ENCODE data around the gene VWCE.
"Not testable (repeated sequence)": the region's sequence is repeated elsewhere in the genome, so short reads cannot be mapped to it uniquely, and the experiment has no call there.

The VWCE gene

DNA sequence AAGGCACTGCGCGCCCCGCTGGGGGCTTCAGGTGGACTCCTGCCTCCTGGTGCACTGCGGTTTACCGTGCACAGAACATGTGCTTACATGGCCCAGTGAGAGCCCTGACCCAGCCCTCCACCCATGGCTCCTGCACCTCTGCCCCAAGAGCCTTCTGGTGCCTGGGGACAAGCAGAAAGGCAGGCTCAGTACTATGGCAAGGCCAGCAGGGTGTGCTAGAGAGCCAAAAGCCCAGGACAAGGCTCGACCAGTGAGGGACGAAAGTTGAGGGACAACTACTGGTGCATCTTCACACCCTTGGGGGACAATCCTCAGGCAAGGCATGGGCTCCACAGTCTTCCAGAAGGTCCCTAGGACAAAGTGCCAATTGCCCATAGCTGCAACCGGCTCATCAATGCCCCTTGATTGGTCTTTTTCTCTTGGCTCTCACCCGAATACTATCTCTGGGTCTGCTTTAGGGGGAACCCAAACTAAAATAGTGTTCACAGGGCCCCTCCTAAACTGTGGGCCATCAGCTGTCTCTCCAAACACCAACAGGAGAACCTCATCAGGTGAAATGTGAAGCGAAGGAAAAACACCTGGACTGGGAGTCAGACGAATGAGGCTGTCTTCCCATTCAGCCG lies 40.6 kb downstream of the VWCE start:
- DNase-seq (ENCODE audit: low read depth in 2 of 2), result peak in 1 of 2 donors; percentile 40

DNA sequence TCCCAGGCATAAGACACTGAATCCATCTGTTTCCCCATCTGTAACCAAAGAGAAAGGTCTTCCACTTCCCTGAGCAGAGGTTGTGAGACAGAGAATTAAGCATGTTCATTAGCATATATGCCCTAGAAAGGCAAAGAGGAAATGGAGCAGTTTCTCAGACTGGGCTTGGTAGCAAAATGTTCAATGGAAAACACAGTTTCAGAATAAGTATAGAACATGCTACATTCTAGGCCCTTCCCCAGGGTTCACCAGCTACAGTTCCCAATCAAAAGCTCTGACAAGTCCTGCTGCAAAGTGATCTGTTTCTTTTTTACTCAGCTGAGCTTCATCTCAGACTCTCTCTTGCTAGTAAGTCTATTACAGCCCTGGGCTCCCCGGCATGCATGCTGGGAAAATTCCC lies 42.8 kb downstream of the VWCE start:
- DNase-seq (ENCODE audit: low read depth in 2 of 2), result not testable (repeated sequence)

DNA sequence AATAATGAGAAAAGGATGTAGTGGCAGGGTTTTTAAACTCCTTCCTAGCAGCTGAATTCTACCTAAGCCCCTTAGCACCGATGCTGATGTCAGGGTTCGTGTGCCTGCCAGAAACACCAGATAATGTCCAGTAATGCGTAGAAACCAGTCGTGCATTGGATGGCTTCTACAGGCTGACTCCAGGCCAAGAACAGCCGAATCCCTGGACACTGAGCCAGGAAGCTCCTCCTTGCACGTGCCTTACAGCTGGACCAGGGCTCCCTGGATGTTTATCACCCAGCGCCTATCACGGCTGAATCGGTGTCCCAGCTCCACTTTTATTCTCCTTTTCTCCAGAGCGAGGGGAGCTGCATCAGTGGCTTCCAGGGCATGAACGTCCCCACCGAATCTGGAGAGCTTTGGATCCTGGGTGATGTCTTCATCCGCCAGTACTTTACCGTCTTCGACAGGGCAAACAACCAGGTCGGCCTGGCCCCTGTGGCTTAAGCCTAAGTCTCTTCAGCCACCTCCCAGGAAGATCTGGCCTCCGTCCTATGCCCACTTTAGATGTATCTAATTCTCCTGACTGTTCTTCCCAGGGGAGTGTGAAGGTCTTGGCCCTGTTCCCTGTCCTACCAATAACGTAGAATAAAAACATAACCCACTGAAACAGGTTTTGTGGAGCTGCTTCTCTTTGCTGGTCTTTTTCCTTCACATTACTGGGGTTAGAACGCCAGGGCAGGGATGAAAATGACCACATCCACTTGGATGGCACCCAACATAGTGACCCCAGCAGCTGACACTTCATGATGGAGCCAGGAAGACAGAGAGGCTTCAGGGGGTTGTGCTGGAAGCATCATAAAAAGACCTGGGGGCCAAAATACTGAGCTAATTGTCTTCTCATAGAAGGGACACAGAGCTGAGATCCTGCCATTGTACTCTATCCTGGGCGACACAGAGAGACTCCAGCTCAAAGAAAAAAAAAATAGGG lies 44.0 kb downstream of the VWCE start:
- not testable (repeated sequence) for DNase-seq (ENCODE audit: low read depth in 2 of 2)

DNA sequence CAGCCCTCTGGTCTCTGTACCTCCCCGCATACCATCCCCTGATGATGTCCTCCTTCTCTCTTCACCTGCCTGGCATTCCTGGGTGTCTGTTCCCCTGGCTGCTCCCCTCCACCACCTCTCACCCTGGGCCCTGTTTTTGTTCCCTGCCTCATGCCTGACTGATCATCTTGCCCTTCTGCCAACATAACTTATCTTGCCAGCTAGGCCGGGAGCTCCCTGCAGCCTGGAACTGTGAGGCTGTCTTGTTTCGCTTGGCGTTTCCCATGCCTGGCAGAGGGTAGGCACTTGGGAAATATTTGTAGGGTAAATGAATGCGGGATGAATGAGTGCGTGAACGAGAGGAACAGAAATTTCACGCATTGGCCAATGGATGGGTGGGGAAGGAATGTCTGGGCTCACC lies 45.9 kb downstream of the VWCE start:
- not testable (repeated sequence) for DNase-seq (ENCODE audit: low read depth in 2 of 2)

DNA sequence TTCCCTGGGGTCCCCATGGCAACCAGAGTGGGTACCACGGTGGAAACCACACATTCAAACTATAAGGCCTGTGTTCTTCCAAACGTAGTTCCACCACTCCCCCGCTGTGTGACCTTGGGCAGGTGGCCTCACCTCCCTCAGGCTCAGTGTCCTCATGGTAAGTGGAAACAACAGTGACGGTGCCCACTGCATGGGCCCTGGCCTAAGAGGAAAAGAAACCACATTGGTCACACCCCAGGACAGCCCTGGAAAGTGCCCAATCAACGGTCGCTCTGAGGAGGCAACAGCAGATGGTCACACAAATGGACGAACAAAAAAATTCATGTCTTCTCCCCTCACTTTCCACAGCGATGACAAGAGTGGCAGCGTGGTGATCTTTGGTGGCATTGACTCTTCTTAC lies 47.0 kb downstream of the VWCE start:
- not testable (repeated sequence) for DNase-seq (ENCODE audit: low read depth in 2 of 2)

DNA sequence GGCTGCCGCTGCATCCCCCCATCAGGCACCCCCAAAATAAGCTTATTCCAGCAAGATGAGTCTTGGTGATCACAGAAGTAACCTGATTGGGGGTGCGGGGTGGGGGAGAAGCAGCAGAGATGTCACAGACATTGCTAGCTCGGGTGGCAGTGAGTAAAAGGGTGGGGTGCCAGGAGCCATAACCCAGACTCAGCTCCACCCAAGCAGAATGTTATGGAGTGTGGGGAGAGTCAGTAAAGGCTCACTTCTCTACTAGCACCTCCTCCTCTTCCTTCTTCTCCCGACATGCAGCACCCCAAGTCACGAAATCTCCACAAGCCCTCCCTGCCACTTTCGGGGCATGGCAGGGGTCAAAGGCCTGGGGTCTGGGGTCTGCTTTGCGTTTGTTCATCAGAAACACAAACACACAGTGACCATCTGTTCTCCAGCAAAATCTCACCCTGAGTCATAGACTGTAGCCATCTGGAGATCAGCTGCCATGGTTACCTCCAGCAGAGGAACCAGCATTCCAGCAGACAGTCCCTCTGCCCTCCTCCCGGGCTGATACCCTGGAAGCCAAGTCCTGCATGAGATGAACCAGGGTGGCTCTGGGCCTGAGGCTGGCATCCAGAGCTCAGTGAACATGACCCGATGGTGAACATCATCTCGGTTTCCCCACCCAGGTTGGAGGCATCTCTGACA lies 49.7 kb downstream of the VWCE start:
- DNase-seq (ENCODE audit: low read depth in 2 of 2), result not testable (repeated sequence)

DNA sequence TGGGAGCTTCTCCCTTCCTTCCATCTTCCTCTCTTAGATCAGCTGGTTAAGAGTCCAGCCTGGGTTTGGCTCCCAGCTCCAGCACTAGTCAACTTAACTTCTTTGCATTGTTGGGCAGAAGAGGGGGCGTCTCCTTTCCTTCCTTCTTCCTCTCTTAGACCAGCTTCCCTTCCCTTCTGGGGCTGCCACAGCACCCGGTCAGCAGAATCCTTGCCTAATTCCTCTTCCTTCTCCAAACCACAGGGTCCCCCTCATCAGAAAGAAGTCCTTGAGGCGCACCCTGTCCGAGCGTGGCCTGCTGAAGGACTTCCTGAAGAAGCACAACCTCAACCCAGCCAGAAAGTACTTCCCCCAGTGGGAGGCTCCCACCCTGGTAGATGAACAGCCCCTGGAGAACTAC lies 53.6 kb downstream of the VWCE start:
- not testable (repeated sequence) for DNase-seq (ENCODE audit: low read depth in 2 of 2)

DNA sequence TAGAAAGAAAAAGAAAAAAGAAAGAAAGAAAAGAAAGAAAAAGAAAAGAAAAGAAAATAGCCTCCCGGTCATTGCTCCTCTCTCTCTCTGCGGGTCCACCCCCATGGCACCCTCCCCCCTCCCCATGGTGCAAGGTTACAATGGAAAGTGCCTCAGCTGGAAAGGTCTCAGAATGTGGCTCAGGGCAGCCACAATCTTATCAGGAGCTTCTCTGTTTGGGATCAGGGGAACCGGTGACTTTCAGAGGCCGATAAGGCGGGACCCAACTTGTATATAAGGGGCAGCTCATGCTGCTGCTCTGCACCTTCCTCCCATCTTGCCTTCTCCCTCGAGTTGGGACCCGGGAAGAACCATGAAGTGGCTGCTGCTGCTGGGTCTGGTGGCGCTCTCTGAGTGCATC lies 54.2 kb downstream of the VWCE start, which contains the start of gene PGA5:
Gene PGA5, plus strand, starts transcription at position 301 of the 400 bp plus-strand sequence. Its CDS starts 52 bp downstream, at position 353.
- not testable (repeated sequence) for DNase-seq (ENCODE audit: low read depth in 2 of 2)

DNA sequence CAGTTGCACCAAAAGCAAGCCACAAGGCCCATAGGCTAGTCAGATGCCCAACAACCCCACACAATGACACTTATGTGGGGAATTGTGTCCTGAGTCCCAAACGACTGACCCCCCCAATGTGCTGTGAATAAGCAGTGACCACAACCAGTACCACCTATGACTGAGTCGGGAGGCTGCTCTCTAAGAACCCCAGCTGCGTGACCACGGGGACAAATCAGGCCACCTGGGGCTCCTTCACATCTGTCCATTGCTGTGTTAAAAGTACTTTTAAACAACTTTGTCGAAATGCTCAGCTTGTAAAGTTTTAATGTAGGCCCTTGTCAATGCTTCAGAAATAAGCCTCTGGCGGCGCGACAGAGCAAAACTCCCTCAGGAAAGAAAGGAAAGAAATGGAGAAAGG lies 54.8 kb downstream of the VWCE start:
- not testable (repeated sequence) for DNase-seq (ENCODE audit: low read depth in 2 of 2)

DNA sequence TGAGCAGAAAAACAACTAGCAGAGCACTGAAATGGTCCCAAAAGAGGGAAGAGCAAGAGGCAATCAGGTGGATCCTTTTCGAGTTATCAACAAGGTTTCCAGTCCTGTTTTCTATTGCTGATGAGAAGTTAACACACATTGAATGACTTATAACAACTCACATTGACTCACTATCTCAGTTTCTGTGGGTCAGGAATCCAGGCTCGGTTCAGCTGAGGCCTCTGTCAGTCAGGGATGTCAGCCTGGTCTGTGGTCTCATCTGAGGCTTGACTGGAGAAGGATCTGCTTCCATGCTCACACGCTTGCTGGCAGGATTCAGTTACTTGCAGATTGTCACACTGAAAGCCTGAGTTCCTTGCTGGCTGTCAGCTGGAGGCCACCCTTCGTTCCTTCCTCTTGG lies 58.0 kb downstream of the VWCE start:
- DNase-seq (ENCODE audit: low read depth in 2 of 2), result not testable (repeated sequence)

DNA sequence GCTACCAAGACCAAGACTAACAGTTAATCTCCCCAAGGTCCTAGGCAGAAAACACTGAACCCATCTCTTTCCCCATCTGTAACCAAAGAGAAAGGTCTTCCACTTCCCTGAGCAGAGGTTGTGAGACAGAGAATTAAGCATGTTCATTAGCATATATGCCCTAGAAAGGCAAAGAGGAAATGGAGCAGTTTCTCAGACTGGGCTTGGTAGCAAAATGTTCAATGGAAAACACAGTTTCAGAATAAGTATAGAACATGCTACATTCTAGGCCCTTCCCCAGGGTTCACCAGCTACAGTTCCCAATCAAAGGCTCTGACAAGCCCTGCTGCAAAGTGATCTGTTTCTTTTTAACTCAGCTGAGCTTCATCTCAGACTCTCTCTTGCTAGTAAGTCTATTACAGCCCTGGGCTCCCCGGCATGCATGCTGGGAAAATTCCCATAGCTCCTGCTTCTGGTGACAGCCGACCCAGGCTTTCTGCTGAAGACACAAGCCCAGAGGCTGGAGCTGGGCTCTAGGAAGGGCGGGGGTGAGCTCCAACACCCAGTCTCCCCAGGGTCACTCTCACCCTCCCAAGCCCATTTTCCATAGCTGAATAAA lies 62.5 kb downstream of the VWCE start:
- DNase-seq (ENCODE audit: low read depth in 2 of 2), result not testable (repeated sequence)

DNA sequence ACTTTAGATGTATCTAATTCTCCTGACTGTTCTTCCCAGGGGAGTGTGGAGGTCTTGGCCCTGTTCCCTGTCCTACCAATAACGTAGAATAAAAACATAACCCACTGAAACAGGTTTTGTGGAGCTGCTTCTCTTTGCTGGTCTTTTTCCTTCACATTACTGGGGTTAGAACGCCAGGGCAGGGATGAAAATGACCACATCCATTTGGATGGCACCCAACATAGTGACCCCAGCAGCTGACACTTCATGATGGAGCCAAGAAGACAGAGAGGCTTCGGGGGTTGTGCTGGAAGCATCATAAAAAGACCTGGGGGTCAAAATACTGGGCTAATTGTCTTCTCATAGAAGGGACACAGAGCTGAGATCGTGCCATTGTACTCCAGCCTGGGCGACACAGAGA lies 63.5 kb downstream of the VWCE start:
- DNase-seq (ENCODE audit: low read depth in 2 of 2), result not testable (repeated sequence)

DNA sequence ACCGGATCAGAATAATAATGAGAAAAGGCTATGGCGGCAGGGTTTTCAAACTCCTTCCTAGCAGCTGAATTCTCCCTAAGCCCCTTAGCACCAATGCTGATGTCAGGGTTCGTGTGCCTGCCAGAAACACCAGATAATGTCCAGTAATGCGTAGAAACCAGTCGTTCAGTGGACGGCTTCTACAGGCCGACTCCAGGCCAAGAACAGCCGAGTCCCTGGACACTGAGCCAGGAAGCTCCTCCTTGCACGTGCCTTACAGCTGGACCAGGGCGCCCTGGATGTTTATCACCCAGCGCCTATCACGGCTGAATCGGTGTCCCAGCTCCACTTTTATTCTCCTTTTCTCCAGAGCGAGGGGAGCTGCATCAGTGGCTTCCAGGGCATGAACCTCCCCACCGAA lies 64.1 kb downstream of the VWCE start:
- DNase-seq (ENCODE audit: low read depth in 2 of 2), result not testable (repeated sequence)

DNA sequence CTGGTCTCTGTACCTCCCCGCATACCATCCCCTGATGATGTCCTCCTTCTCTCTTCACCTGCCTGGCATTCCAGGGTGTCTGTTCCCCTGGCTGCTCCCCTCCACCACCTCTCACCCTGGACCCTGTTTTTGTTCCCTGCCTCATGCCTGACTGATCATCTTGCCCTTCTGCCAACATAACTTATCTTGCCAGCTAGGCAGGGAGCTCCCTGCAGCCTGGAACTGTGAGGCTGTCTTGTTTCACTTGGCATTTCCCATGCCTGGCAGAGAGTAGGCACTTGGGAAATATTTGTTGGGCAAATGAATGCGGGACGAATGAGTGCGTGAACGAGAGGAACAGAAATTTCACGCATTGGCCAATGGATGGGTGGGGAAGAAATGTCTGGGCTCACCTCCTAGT lies 65.7 kb downstream of the VWCE start:
- DNase-seq (ENCODE audit: low read depth in 2 of 2), result not testable (repeated sequence)

DNA sequence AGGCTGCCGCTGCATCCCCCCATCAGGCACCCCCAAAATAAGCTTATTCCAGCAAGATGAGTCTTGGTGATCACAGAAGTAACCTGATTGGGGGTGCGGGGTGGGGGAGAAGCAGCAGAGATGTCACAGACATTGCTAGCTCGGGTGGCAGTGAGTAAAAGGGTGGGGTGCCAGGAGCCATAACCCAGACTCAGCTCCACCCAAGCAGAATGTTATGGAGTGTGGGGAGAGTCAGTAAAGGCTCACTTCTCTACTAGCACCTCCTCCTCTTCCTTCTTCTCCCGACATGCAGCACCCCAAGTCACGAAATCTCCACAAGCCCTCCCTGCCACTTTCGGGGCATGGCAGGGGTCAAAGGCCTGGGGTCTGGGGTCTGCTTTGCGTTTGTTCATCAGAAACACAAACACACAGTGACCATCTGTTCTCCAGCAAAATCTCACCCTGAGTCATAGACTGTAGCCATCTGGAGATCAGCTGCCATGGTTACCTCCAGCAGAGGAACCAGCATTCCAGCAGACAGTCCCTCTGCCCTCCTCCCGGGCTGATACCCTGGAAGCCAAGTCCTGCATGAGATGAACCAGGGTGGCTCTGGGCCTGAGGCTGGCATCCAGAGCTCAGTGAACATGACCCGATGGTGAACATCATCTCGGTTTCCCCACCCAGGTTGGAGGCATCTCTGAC lies 68.5 kb downstream of the VWCE start:
- not testable (repeated sequence) for DNase-seq (ENCODE audit: low read depth in 2 of 2)

DNA sequence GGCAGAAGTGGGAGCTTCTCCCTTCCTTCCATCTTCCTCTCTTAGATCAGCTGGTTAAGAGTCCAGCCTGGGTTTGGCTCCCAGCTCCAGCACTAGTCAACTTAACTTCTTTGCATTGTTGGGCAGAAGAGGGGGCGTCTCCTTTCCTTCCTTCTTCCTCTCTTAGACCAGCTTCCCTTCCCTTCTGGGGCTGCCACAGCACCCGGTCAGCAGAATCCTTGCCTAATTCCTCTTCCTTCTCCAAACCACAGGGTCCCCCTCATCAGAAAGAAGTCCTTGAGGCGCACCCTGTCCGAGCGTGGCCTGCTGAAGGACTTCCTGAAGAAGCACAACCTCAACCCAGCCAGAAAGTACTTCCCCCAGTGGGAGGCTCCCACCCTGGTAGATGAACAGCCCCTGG lies 72.4 kb downstream of the VWCE start:
- not testable (repeated sequence) for DNase-seq (ENCODE audit: low read depth in 2 of 2)

DNA sequence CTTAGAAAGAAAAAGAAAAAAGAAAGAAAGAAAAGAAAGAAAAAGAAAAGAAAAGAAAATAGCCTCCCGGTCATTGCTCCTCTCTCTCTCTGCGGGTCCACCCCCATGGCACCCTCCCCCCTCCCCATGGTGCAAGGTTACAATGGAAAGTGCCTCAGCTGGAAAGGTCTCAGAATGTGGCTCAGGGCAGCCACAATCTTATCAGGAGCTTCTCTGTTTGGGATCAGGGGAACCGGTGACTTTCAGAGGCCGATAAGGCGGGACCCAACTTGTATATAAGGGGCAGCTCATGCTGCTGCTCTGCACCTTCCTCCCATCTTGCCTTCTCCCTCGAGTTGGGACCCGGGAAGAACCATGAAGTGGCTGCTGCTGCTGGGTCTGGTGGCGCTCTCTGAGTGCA lies 73.1 kb downstream of the VWCE start, which contains the start of gene PGA4:
Gene PGA4, plus strand, starts transcription at position 301 of the 400 bp plus-strand sequence. Its CDS starts 54 bp downstream, at position 355.
- DNase-seq (ENCODE audit: low read depth in 2 of 2), result not testable (repeated sequence)

DNA sequence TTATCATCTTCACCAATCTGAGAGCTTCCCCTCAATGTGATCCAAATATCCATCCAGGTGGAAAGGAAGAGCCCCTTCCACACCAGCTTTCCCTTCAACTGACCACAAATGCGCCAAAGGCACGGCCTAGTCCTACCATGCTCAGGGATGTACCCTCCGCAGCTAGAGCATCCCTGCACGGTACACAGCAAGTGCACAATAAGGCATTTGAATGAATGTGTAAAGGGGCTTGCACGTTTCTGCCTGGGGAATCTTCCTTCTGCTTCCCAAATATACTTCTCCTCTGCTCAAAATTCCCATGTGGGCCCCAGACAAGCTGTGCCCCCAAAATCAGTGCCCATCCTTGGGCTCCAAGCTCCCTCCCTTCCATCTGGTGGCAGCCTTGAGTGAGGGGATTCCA lies 76.1 kb downstream of the VWCE start:
- not testable (repeated sequence) for DNase-seq (ENCODE audit: low read depth in 2 of 2)

DNA sequence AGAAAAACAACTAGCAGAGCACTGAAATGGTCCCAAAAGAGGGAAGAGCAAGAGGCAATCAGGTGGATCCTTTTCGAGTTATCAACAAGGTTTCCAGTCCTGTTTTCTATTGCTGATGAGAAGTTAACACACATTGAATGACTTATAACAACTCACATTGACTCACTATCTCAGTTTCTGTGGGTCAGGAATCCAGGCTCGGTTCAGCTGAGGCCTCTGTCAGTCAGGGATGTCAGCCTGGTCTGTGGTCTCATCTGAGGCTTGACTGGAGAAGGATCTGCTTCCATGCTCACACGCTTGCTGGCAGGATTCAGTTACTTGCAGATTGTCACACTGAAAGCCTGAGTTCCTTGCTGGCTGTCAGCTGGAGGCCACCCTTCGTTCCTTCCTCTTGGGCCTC lies 76.8 kb downstream of the VWCE start:
- not testable (repeated sequence) for DNase-seq (ENCODE audit: low read depth in 2 of 2)

DNA sequence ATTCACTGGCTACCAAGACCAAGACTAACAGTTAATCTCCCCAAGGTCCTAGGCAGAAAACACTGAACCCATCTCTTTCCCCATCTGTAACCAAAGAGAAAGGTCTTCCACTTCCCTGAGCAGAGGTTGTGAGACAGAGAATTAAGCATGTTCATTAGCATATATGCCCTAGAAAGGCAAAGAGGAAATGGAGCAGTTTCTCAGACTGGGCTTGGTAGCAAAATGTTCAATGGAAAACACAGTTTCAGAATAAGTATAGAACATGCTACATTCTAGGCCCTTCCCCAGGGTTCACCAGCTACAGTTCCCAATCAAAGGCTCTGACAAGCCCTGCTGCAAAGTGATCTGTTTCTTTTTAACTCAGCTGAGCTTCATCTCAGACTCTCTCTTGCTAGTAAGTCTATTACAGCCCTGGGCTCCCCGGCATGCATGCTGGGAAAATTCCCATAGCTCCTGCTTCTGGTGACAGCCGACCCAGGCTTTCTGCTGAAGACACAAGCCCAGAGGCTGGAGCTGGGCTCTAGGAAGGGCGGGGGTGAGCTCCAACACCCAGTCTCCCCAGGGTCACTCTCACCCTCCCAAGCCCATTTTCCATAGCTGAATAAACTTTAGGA lies 81.3 kb downstream of the VWCE start:
- not testable (repeated sequence) for DNase-seq (ENCODE audit: low read depth in 2 of 2)

DNA sequence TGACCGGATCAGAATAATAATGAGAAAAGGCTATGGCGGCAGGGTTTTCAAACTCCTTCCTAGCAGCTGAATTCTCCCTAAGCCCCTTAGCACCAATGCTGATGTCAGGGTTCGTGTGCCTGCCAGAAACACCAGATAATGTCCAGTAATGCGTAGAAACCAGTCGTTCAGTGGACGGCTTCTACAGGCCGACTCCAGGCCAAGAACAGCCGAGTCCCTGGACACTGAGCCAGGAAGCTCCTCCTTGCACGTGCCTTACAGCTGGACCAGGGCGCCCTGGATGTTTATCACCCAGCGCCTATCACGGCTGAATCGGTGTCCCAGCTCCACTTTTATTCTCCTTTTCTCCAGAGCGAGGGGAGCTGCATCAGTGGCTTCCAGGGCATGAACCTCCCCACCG lies 82.9 kb downstream of the VWCE start:
- not testable (repeated sequence) for DNase-seq (ENCODE audit: low read depth in 2 of 2)

All from stimulated activated CD8-positive, alpha-beta memory T cell treated with anti-CD3 and anti-CD28 coated beads, Interleukin-2, amount 100 ng/mL, for 1 hour (primary cell).